DOHH2 (cell line): ENCODE data around the gene WBP11.

Experiments used
- H3F3A ChIP-seq: fragments of 200-600 bp; sonication (generic), shearing (Covaris generic); 2 replicates; pipeline ENCODE4 v1.6.0; 2016; ENCODE audit warnings: antibody characterized with exemption, mild to moderate bottlenecking; ENCODE audit not compliant: control insufficient read depth, insufficient read depth
- H3K27ac ChIP-seq: fragments of 200-600 bp; sonication (generic); 2 replicates; pipeline ENCODE4 v1.5.1; 2014; ENCODE audit warnings: low read depth, mild to moderate bottlenecking, low read length, moderate library complexity
- H3K27me3 ChIP-seq: fragments of 200-600 bp; sonication (generic); 2 replicates; pipeline ENCODE4 v1.6.1; 2014; ENCODE audit warnings: mild to moderate bottlenecking, low read length, mixed read lengths; ENCODE audit not compliant: control insufficient read depth
- H3K36me3 ChIP-seq: fragments of 200-600 bp; sonication (generic); 2 replicates; pipeline ENCODE4 v1.6.1; 2014; ENCODE audit warnings: mild to moderate bottlenecking, low read length, moderate library complexity, mixed read lengths; ENCODE audit not compliant: control insufficient read depth
- H3K4me1 ChIP-seq: fragments of 200-600 bp; sonication (generic); 2 replicates; pipeline ENCODE4 v1.6.1; 2014; ENCODE audit warnings: mild to moderate bottlenecking, low read length, mixed read lengths; ENCODE audit not compliant: control insufficient read depth
- H3K4me2 ChIP-seq: fragments of 200-600 bp; sonication (generic); 2 replicates; pipeline ENCODE4 v1.6.0; 2014; ENCODE audit warnings: mild to moderate bottlenecking, low read length, moderate library complexity
- H3K4me3 ChIP-seq: fragments of 200-600 bp; sonication (generic); 2 replicates; pipeline ENCODE4 v1.5.1; 2014; ENCODE audit warnings: mild to moderate bottlenecking, low read length, mixed read lengths
- H3K79me2 ChIP-seq: fragments of 200-600 bp; sonication (generic); 2 replicates; pipeline ENCODE4 v1.6.1; 2014; ENCODE audit warnings: mild to moderate bottlenecking, low read length, mixed read lengths; ENCODE audit not compliant: control insufficient read depth
- H3K9me2 ChIP-seq: fragments of 200-600 bp; sonication (generic); replicated peaks from 2 replicates; pipeline ENCODE4 v1.6.1; 2014; ENCODE audit warnings: mild to moderate bottlenecking, low read length, mixed read lengths; ENCODE audit not compliant: control insufficient read depth
- H3K9me3 ChIP-seq: fragments of 200-600 bp; sonication (generic); 2 replicates; pipeline ENCODE4 v1.6.1; 2014; ENCODE audit warnings: antibody characterized with exemption, low read length, mixed read lengths; ENCODE audit not compliant: control insufficient read depth, insufficient read depth
- H4K20me1 ChIP-seq: fragments of 200-600 bp; sonication (generic); 2 replicates; pipeline ENCODE4 v1.6.0; 2014; ENCODE audit warnings: low read depth, mild to moderate bottlenecking, antibody characterized with exemption, low read length, moderate library complexity; ENCODE audit not compliant: control insufficient read depth, insufficient read depth
- EZH2phosphoT487 ChIP-seq: fragments of 200-600 bp; sonication (generic); IDR thresholded peaks from 2 replicates; pipeline ENCODE4 v1.6.1; 2017; ENCODE audit warnings: borderline replicate concordance, mild to moderate bottlenecking, antibody characterized with exemption, low read length, moderate library complexity, mixed read lengths
- TF ChIP-seq, protein P1 (sequence below): fragments of 200-600 bp; sonication (generic); IDR thresholded peaks from one replicate; pipeline ENCODE4 v1.5.1; 2014; ENCODE audit warnings: antibody characterized with exemption, mild to moderate bottlenecking, low read depth, low read length; ENCODE audit not compliant: poor library complexity, severe bottlenecking

WBP11 gene

DNA sequence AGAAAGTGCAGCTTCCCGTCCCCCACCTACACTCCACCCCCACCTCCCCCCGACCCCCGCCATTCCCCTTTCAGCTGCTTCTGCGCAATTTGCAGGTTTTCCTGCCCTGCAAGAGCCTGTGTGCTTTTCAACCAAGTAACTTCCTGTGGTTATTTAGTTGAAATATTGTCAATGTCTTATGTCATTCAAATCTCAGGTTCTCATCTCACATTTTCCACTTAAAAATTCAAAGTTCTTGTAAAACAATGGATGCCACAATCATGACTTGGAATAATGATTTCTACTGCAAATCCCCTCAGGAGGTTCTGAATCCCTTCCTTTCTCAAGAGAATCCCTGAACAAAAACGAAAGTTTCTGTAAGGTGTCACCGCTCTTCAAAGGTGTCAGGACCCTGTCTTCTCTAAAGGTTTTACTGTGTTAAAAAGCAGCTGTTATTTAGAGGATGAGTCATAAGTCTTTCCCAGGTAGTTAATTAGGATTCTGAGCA, 31.6 kb downstream of the WBP11 start:
- TF ChIP-seq, protein P1, sequence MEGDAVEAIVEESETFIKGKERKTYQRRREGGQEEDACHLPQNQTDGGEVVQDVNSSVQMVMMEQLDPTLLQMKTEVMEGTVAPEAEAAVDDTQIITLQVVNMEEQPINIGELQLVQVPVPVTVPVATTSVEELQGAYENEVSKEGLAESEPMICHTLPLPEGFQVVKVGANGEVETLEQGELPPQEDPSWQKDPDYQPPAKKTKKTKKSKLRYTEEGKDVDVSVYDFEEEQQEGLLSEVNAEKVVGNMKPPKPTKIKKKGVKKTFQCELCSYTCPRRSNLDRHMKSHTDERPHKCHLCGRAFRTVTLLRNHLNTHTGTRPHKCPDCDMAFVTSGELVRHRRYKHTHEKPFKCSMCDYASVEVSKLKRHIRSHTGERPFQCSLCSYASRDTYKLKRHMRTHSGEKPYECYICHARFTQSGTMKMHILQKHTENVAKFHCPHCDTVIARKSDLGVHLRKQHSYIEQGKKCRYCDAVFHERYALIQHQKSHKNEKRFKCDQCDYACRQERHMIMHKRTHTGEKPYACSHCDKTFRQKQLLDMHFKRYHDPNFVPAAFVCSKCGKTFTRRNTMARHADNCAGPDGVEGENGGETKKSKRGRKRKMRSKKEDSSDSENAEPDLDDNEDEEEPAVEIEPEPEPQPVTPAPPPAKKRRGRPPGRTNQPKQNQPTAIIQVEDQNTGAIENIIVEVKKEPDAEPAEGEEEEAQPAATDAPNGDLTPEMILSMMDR, result no peak
- Histone ChIP-seq H3K4me2 (peak overlapping the region; percentile 94), H3K4me1 (peaks cover 70% of the 10 kb centered on the region), H4K20me1 (no peaks in the 10 kb centered on the region), H3K9me2 (no peaks in the 10 kb centered on the region), H3K27ac (peak overlapping the region; percentile 96), H3K4me3 (peak overlapping the region; percentile 95), H3K27me3 (no peaks in the 10 kb centered on the region), H3K36me3 (peaks cover 30% of the 10 kb centered on the region), H3K9me3 (no peaks in the 10 kb centered on the region), H3K79me2 (peaks cover 44% of the 10 kb centered on the region), H3F3A (peaks cover 42% of the 10 kb centered on the region)

DNA sequence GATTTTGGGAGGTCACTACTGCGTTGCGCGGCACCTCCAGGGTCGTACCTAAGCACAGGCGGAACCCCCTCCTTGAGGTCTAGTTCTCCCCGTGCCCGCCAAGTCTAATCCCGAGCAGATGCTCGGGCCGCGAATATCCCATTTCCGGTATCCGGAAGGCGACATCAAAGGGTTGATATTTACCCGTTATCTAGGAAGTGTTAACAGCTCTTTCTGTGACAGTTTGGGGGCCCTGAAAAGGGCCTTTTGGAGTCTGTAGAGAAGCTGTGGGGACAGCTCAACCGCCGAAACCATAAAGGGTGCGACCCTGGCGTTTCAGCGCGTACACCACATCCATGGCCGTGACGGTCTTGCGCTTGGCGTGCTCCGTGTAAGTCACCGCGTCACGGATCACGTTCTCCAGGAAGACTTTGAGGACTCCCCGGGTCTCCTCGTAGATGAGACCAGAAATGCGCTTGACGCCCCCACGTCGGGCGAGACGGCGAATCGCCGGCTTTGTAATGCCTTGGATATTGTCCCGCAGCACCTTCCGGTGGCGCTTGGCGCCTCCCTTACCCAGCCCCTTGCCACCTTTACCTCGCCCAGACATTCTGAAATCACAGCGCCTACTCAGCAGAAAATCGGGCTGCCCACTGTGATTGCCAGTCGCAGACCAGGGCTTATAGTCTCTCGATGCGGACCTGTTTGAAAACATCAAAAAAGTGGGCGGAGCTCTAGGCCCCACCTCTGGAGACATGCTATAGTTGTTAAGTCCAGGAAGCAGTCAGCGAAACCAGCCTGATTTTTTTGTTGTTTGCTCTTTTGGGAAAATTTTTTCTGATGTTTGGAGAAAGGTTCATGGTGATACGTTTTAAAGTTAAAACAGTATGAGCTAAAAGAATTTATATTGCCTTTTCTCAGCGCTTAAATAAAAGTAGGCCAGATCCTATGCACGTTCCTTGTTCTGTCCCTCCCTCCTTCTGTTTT, 32.5 kb downstream of the WBP11 start:
- no peaks in the 10 kb centered on the region for H3K9me2 ChIP-seq
- H3F3A ChIP-seq, result peaks cover 35% of the 10 kb centered on the region
- H4K20me1 ChIP-seq, result no peaks in the 10 kb centered on the region
- H3K36me3 ChIP-seq, result peaks cover 32% of the 10 kb centered on the region
- H3K4me3 ChIP-seq, result peak overlapping the region; percentile 95
- peaks cover 64% of the 10 kb centered on the region for H3K4me1 ChIP-seq
- TF ChIP-seq EZH2phosphoT487, result no peak
- TF ChIP-seq, protein P1, result no peak
- peak overlapping the region; percentile 94 for H3K4me2 ChIP-seq
- no peaks in the 10 kb centered on the region for H3K27me3 ChIP-seq
- no peaks in the 10 kb centered on the region for H3K9me3 ChIP-seq
- H3K79me2 ChIP-seq, result peaks cover 44% of the 10 kb centered on the region
- H3K27ac ChIP-seq, result peak overlapping the region; percentile 96

DNA sequence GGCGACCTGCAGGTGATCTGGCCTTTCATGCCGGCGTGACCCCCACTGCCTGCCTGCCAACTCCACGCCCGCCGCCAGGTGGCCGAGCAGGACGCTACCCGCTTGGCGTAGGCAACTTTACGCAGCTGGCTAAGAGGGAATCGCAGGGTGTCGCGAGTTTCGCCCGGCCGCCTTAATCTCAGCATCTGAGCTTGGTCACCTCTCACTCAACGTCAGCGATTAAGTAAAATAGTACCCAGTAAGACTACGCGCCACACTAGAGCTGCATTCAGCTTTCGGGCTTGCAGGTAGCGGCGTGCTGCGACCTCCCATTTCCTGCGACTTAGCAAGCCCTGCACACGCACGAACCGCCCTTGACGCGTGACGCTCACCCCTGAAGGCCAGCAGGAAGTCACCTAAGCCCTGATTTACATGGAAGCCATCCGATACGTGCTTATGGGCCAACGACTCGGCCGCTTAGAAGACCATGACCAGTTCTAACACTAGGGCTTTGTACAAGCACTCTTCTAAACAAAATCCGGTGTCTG, 33.2 kb downstream of the WBP11 start:
- TF ChIP-seq, protein P1, result peak; percentile 86
- no peak for TF ChIP-seq EZH2phosphoT487
- peaks cover 38% of the 10 kb centered on the region for H3K79me2 ChIP-seq
- H3K36me3 ChIP-seq, result peaks cover 38% of the 10 kb centered on the region
- H3K4me3 ChIP-seq, result peak overlapping the region; percentile 95
- H3K4me1 ChIP-seq, result peaks cover 56% of the 10 kb centered on the region
- H3F3A ChIP-seq, result peaks cover 30% of the 10 kb centered on the region
- no peaks in the 10 kb centered on the region for H3K9me2 ChIP-seq
- 0 out of 2 replicates have a peak, but pooled peaks cover 4% of the 10 kb centered on the region for H3K9me3 ChIP-seq
- H3K27me3 ChIP-seq, result no peaks in the 10 kb centered on the region
- peak overlapping the region; percentile 94 for H3K4me2 ChIP-seq
- H4K20me1 ChIP-seq, result no peaks in the 10 kb centered on the region
- H3K27ac ChIP-seq, result peak overlapping the region; percentile 96
